Measurements from ENCODE around the gene OSBPL10. TPM values are rescaled to one million over a fixed set of nuclear protein-coding genes. Genes with fewer than 3 reads are reported as not detected.
A peak's percentile ranks its signal among the peaks of the same experiment; 100 is the strongest.

OSBPL10 gene
- total RNA-seq, 1 donor: 29.0 TPM

GRCh38 chr3:31625358-31625757, 355.7 kb downstream of the OSBPL10 start:
- H3K27me3 ChIP-seq (ENCODE audit: insufficient read depth, low read length): no peaks in the 10 kb centered on the region
- no peak overlapping the region for H3K4me2 ChIP-seq (ENCODE audit: insufficient read depth, low read length)
- no peaks in the 10 kb centered on the region for H4K20me1 ChIP-seq (ENCODE audit: insufficient read depth, low read length)
- TF ChIP-seq, protein P1, sequence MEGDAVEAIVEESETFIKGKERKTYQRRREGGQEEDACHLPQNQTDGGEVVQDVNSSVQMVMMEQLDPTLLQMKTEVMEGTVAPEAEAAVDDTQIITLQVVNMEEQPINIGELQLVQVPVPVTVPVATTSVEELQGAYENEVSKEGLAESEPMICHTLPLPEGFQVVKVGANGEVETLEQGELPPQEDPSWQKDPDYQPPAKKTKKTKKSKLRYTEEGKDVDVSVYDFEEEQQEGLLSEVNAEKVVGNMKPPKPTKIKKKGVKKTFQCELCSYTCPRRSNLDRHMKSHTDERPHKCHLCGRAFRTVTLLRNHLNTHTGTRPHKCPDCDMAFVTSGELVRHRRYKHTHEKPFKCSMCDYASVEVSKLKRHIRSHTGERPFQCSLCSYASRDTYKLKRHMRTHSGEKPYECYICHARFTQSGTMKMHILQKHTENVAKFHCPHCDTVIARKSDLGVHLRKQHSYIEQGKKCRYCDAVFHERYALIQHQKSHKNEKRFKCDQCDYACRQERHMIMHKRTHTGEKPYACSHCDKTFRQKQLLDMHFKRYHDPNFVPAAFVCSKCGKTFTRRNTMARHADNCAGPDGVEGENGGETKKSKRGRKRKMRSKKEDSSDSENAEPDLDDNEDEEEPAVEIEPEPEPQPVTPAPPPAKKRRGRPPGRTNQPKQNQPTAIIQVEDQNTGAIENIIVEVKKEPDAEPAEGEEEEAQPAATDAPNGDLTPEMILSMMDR (IDR thresholded peaks at IDR 0.05; ENCODE audit: extremely low read depth, low read depth, low read length): no peak
- no peaks in the 10 kb centered on the region for H3K4me1 ChIP-seq (ENCODE audit: insufficient read depth, low read length)
- H3K4me3 ChIP-seq (ENCODE audit: insufficient read depth, low read length): no peak overlapping the region
- no peak for DNase-seq (ENCODE audit: insufficient read length, low spot score, missing footprints)
- H3K27ac ChIP-seq (ENCODE audit: low read depth, low read length): no peak overlapping the region
- no peak overlapping the region for H2AFZ ChIP-seq (ENCODE audit: low read length)
- H3K79me2 ChIP-seq (ENCODE audit: insufficient read depth, low read length): no peaks in the 10 kb centered on the region
- peaks cover 14% of the 10 kb centered on the region for H3K36me3 ChIP-seq (ENCODE audit: insufficient read depth, low read length)
- H3K9me3 ChIP-seq (ENCODE audit: low read depth, low read length): no peaks in the 10 kb centered on the region

DNA sequence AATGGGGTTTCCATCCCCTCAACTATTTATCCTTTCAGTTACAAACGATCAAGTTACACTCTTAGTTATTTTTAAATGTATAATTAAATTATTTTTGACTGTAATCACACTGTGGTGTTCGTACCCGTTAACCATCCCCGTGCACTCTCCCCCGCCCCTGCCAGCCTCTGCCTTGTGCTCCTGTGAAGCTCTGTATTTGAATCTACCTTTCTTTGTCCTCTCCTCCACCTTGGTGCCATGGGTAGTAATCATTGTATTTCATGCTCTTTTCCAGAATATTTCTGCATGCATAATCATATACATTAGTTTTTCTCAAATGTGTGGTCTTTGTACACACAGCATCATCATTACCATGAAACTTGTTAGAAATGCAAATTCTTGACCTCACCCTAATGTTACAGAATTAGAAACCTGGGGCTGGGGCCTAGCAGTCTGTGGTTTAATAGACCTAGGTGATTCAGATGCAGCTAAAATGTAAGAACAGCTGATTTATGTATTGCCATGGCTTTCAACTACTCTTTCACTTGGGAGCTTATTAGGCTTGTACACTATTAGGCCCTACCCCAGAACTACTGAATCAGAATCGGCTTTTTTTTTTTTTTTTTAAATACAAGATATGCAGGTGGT, 356.9 kb downstream of the OSBPL10 start:
- H3K27me3 ChIP-seq (ENCODE audit: insufficient read depth, low read length): no peaks in the 10 kb centered on the region
- TF ChIP-seq, protein P1 (IDR thresholded peaks at IDR 0.05; ENCODE audit: extremely low read depth, low read depth, low read length): no peak
- no peak for DNase-seq (ENCODE audit: insufficient read length, low spot score, missing footprints)
- peaks cover 17% of the 10 kb centered on the region for H3K36me3 ChIP-seq (ENCODE audit: insufficient read depth, low read length)
- H3K4me3 ChIP-seq (ENCODE audit: insufficient read depth, low read length): no peak overlapping the region
- no peak overlapping the region for H2AFZ ChIP-seq (ENCODE audit: low read length)
- no peaks in the 10 kb centered on the region for H3K9me3 ChIP-seq (ENCODE audit: low read depth, low read length)
- H4K20me1 ChIP-seq (ENCODE audit: insufficient read depth, low read length): no peaks in the 10 kb centered on the region
- no peaks in the 10 kb centered on the region for H3K79me2 ChIP-seq (ENCODE audit: insufficient read depth, low read length)
- no peaks in the 10 kb centered on the region for H3K4me1 ChIP-seq (ENCODE audit: insufficient read depth, low read length)
- no peak overlapping the region for H3K27ac ChIP-seq (ENCODE audit: low read depth, low read length)
- no peak overlapping the region for H3K4me2 ChIP-seq (ENCODE audit: insufficient read depth, low read length)

- TF ChIP-seq, protein P1 (IDR thresholded peaks at IDR 0.05; ENCODE audit: extremely low read depth, low read depth, low read length): no peak
- no peak for DNase-seq (ENCODE audit: insufficient read length, low spot score, missing footprints)
- no peak overlapping the region for H3K27ac ChIP-seq (ENCODE audit: low read depth, low read length)
- no peaks in the 10 kb centered on the region for H3K27me3 ChIP-seq (ENCODE audit: insufficient read depth, low read length)
- no peaks in the 10 kb centered on the region for H4K20me1 ChIP-seq (ENCODE audit: insufficient read depth, low read length)
- peaks cover 17% of the 10 kb centered on the region for H3K36me3 ChIP-seq (ENCODE audit: insufficient read depth, low read length)
- no peak overlapping the region for H2AFZ ChIP-seq (ENCODE audit: low read length)
- no peaks in the 10 kb centered on the region for H3K4me1 ChIP-seq (ENCODE audit: insufficient read depth, low read length)
- no peak overlapping the region for H3K4me3 ChIP-seq (ENCODE audit: insufficient read depth, low read length)
- no peaks in the 10 kb centered on the region for H3K9me3 ChIP-seq (ENCODE audit: low read depth, low read length)
- H3K4me2 ChIP-seq (ENCODE audit: insufficient read depth, low read length): no peak overlapping the region
- no peaks in the 10 kb centered on the region for H3K79me2 ChIP-seq (ENCODE audit: insufficient read depth, low read length)
Measured at GRCh38 chr3:31622636-31623288, 358.3 kb downstream of the OSBPL10 start.

DNA sequence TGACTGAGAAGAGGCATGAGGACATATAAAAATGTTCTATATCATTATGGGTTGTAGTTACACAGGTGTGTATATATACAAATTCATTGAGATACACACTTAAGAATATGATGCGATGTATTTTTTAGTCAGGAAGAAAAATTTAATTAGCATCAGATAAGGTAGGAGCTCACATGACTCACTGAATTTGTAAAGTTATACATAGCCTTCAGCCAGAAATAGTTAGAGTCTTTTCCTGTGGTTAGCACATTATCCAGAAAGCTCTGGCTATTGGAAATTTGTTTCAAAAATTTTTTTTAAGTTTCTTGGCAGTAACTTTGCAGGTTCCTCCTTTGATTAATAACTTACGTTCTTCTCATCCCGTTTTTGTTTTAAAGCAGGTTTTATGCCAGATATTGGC, 359.7 kb downstream of the OSBPL10 start:
- no peak overlapping the region for H3K4me2 ChIP-seq (ENCODE audit: insufficient read depth, low read length)
- no peaks in the 10 kb centered on the region for H3K4me1 ChIP-seq (ENCODE audit: insufficient read depth, low read length)
- DNase-seq (ENCODE audit: insufficient read length, low spot score, missing footprints): peak; percentile 2
- H3K27ac ChIP-seq (ENCODE audit: low read depth, low read length): no peak overlapping the region
- TF ChIP-seq, protein P1 (IDR thresholded peaks at IDR 0.05; ENCODE audit: extremely low read depth, low read depth, low read length): no peak
- no peaks in the 10 kb centered on the region for H3K27me3 ChIP-seq (ENCODE audit: insufficient read depth, low read length)
- no peaks in the 10 kb centered on the region for H4K20me1 ChIP-seq (ENCODE audit: insufficient read depth, low read length)
- no peaks in the 10 kb centered on the region for H3K9me3 ChIP-seq (ENCODE audit: low read depth, low read length)
- H3K36me3 ChIP-seq (ENCODE audit: insufficient read depth, low read length): peaks cover 17% of the 10 kb centered on the region
- H2AFZ ChIP-seq (ENCODE audit: low read length): no peak overlapping the region
- H3K4me3 ChIP-seq (ENCODE audit: insufficient read depth, low read length): no peak overlapping the region
- H3K79me2 ChIP-seq (ENCODE audit: insufficient read depth, low read length): no peaks in the 10 kb centered on the region
